Kidney (tissue), 14 donors: ENCODE measurements around the gene CTNND2. TPM values are rescaled to one million over a fixed set of nuclear protein-coding genes. Genes with fewer than 3 reads are reported as not detected.
"Not testable (repeated sequence)": the region's sequence is repeated elsewhere in the genome, so short reads cannot be mapped to it uniquely, and the experiment has no call there.

Source experiments
- DNase-seq, 5 donors: peaks; one replicate each; pipeline ENCODE4 v3.0.0-alpha.2; 2013 to 2020
- FAIRE-seq: peaks from 2 replicates; lab custom pipeline; 2012; peaks lifted over from hg19 to GRCh38; lab: Jason Lieb, UNC
- H3K27ac ChIP-seq, 2 donors: one replicate each; pipeline ENCODE4 v1.7.0; 2013; ENCODE audit warnings: low read depth in 2 of 2, low read length in 2 of 2, inconsistent platforms in 1 of 2
- H3K27me3 ChIP-seq: one replicate; pipeline ENCODE4 v1.7.1; 2013; ENCODE audit warnings: low read length, inconsistent platforms; ENCODE audit not compliant: control insufficient read depth, insufficient read depth
- H3K36me3 ChIP-seq, 3 donors: one replicate each; pipeline versions ENCODE4 v1.7.0 to v1.7.1; 2013; ENCODE audit warnings: low read length in 3 of 3, control low read depth in 1 of 3, inconsistent platforms in 1 of 3; ENCODE audit not compliant: insufficient read depth in 3 of 3, control insufficient read depth in 2 of 3
- H3K4me1 ChIP-seq, 3 donors: one replicate each; pipeline versions ENCODE4 v1.7.0 to v1.7.1; 2013; ENCODE audit warnings: low read length in 3 of 3, inconsistent platforms in 1 of 3, low read depth in 1 of 3; ENCODE audit not compliant: control insufficient read depth in 2 of 3, insufficient read depth in 2 of 3
- H3K4me3 ChIP-seq, 3 donors: one replicate each; pipeline versions ENCODE4 v1.7.0 to v1.8.1; 2013; ENCODE audit warnings: low read length in 3 of 3, control low read depth in 1 of 3, inconsistent platforms in 1 of 3
- H3K9ac ChIP-seq, 3 donors: one replicate each; pipeline versions ENCODE4 v1.7.0 to v1.7.1; 2013; ENCODE audit warnings: low read length in 3 of 3, control low read depth in 1 of 3, inconsistent platforms in 1 of 3
- H3K9me3 ChIP-seq, 3 donors: one replicate each; pipeline versions ENCODE4 v1.7.0 to v1.7.1; 2013; ENCODE audit warnings: low read length in 3 of 3, control low read depth in 1 of 3, inconsistent platforms in 1 of 3; ENCODE audit not compliant: control insufficient read depth in 2 of 3, insufficient read depth in 1 of 3
- intact Hi-C: fragments of 100-400 bp; cut with DNase I; formaldehyde crosslinking; loops from one replicate; pipeline ENCODE4 v1.11.1; 2022
- polyA plus RNA-seq: library from polyadenylated mRNA; stranded (reverse); fragments of 350-450 nt; fragmentation: Illumina TruSeq; extraction: RNeasy Lipid Tissue Mini Kit (QIAGEN cat#74804); gene quantifications from one replicate; pipeline ENCODE4 v1.2.3, GENCODE V29; 2014; ENCODE audit warnings: low read depth, low replicate concordance; ENCODE audit not compliant: insufficient read depth
- total RNA-seq: library from RNA; stranded (reverse); fragmentation: NEBNext Ultra II Directional; extraction: Animal tissue kit (Norgen Biotek cat#: 25700); gene quantifications from one replicate; pipeline ENCODE4 v1.2.1, GENCODE V29; 2021
- TF ChIP-seq, protein P1 (sequence below): IDR thresholded peaks from 3 replicates; pipeline ENCODE4 v1.5.1; 2012; ENCODE audit warnings: mild to moderate bottlenecking, moderate library complexity, borderline replicate concordance; ENCODE audit not compliant: insufficient read depth; ENCODE audit errors: extremely low read depth
- donor health status: control.
- donor health status: control.
- donor health status: control.
- donor health status: control.
- donor health status: control.
- donor health status: DM: yes; HTN: yes; CAD: no.
- donor health status: Normal renal cell carcinoma (clear cell type).

The CTNND2 gene
- total and polyA plus RNA-seq, 2 donors from 2014 or later, result 0.15 to 0.79 TPM

DNA sequence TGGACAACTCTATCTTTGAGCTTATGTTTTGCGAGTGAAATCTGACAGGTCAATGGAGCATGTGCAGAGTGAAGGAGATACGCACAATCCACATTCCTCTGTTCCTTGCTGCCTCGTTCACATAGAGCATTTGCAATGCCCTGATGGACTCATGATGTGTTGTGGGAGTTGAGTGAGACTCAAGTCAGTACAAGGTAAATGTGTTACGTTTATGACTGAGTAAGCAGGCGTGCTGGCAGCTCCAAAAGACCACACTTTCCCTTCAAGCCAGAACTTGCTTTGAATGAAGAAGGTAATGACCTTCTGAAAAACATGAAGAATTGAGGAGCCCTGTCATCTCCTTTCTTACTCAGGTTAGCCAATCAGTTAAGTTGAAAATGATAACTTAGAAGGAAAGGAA, 477.8 kb downstream of the CTNND2 start:
- DNase-seq (no peak), FAIRE-seq (no peak)
- Histone ChIP-seq H3K4me1 (no peaks in the 10 kb centered on the region), H3K9me3 (no peaks in the 10 kb centered on the region), H3K9ac (no peak overlapping the region), H3K27me3 (no peaks in the 10 kb centered on the region), H3K4me3 (no peak overlapping the region), H3K36me3 (no peaks in the 10 kb centered on the region), H3K27ac (no peak overlapping the region)
- TF ChIP-seq, protein P1, sequence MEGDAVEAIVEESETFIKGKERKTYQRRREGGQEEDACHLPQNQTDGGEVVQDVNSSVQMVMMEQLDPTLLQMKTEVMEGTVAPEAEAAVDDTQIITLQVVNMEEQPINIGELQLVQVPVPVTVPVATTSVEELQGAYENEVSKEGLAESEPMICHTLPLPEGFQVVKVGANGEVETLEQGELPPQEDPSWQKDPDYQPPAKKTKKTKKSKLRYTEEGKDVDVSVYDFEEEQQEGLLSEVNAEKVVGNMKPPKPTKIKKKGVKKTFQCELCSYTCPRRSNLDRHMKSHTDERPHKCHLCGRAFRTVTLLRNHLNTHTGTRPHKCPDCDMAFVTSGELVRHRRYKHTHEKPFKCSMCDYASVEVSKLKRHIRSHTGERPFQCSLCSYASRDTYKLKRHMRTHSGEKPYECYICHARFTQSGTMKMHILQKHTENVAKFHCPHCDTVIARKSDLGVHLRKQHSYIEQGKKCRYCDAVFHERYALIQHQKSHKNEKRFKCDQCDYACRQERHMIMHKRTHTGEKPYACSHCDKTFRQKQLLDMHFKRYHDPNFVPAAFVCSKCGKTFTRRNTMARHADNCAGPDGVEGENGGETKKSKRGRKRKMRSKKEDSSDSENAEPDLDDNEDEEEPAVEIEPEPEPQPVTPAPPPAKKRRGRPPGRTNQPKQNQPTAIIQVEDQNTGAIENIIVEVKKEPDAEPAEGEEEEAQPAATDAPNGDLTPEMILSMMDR, result no peak
- intact Hi-C loops, result no loop called here

DNA sequence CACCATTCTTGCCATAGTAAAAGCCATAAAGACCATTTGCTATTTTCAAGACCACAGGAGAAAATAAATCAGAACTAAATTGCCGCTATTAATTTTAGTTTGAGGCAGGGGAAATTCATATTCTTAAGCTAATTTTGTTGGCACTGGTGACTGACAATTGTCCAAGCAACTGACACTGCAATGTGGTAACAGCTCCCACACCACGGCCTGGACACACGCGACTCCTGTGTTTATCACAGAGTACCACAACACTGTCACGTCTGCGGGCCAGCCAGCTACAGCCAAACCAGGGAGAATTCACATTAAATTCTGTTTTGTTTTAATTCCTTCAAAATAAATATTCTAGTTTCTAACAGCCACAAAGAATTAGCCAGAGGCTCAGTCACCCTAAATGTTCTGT, 481.9 kb downstream of the CTNND2 start:
- H3K27me3 ChIP-seq, result no peaks in the 10 kb centered on the region
- H3K9me3 ChIP-seq, result no peaks in the 10 kb centered on the region
- DNase-seq (no peak), FAIRE-seq (no peak)
- H3K27ac ChIP-seq, result no peak overlapping the region
- TF ChIP-seq, protein P1, result no peak
- intact Hi-C loops, result no loop called here
- no peaks in the 10 kb centered on the region for H3K36me3 ChIP-seq
- H3K4me3 ChIP-seq, result no peak overlapping the region
- no peak overlapping the region for H3K9ac ChIP-seq
- H3K4me1 ChIP-seq, result no peaks in the 10 kb centered on the region

DNA sequence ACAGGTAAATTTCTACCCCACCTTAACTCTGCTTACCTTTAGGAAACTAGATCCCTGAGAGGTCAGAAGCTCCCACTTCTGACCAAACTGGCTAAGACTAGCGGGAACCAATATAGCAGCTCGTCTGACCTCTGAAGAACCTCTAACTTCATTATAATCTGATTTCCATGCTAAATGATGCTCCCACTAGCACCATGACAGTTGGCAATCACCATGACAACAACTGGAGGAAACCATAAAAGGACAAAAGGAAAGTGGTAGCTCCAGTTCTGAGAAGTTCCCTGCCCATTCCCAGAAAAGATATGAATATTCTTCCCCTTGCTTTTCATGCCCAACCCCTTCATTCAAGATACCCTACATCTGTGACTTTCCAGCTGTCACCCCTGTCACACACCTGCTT, 483.3 kb downstream of the CTNND2 start:
- no peaks in the 10 kb centered on the region for H3K36me3 ChIP-seq
- intact Hi-C loops, result no loop called here
- H3K9ac ChIP-seq, result no peak overlapping the region
- DNase-seq (no peak), FAIRE-seq (no peak)
- TF ChIP-seq, protein P1, result no peak
- no peak overlapping the region for H3K4me3 ChIP-seq
- no peaks in the 10 kb centered on the region for H3K9me3 ChIP-seq
- H3K4me1 ChIP-seq, result no peaks in the 10 kb centered on the region
- H3K27me3 ChIP-seq, result no peaks in the 10 kb centered on the region
- H3K27ac ChIP-seq, result no peak overlapping the region

DNA sequence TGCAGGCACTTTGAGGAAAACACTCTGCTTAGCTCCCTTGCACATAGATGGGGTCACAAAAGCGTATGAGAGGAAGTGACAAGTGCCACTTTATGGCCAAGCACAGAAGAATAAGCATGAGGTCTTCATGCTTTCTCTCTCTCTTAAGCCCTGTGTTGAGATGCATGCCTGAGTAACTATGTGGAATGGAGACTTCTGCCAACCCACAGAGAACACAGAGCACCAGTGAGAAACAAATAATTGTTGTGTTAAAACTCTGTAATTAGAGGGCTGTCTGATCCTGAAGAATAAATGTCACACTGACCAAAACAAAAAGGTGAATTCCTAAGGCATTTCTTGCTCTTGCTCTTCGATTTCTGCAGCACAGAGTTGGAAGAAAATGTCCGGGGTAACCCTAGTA, 488.5 kb downstream of the CTNND2 start:
- FAIRE-seq, result no peak
- TF ChIP-seq, protein P1, result no peak
- no peak overlapping the region for H3K4me3 ChIP-seq
- no peak overlapping the region for H3K27ac ChIP-seq
- no peaks in the 10 kb centered on the region for H3K36me3 ChIP-seq
- intact Hi-C loops, result no loop called here
- no peaks in the 10 kb centered on the region for H3K4me1 ChIP-seq
- no peaks in the 10 kb centered on the region for H3K27me3 ChIP-seq
- H3K9me3 ChIP-seq, result no peaks in the 10 kb centered on the region
- peak in 2 of 5 donors; percentile 9 to 19 for DNase-seq
- no peak overlapping the region for H3K9ac ChIP-seq

DNA sequence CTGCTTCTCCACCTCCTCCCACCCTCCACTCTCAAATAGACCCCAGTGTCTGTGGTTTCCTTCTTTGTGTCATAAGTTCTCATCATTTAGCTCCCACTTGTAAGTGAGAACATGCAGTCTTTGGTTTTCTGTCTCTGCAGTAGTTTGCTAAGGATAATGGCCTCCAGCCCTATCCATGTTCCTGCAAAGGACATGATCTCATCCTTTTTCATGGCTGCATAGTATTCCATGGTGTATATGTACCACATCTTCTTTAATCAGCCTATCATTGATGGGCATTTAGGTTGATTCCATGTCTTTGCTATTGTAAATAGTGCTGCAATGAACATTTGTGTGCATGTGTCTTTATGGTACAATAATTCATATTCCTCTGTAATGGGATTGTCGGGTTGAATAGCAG, 489.5 kb downstream of the CTNND2 start:
- H3K27me3 ChIP-seq, H3K9ac ChIP-seq, H3K9me3 ChIP-seq, H3K4me3 ChIP-seq, FAIRE-seq, intact Hi-C loops, H3K4me1 ChIP-seq, H3K27ac ChIP-seq, DNase-seq, H3K36me3 ChIP-seq: not testable (repeated sequence)
